ENCODE measurements around the gene CILP2. TPM values are rescaled to one million over a fixed set of nuclear protein-coding genes. Genes with fewer than 3 reads are reported as not detected.

The CILP2 gene
- total and polyA plus RNA-seq, 2 of the 8 experiments (the other 6 are each of a cell fraction or from before 2014, with no cell fraction given), result 4.4 to 5.8 TPM

DNA sequence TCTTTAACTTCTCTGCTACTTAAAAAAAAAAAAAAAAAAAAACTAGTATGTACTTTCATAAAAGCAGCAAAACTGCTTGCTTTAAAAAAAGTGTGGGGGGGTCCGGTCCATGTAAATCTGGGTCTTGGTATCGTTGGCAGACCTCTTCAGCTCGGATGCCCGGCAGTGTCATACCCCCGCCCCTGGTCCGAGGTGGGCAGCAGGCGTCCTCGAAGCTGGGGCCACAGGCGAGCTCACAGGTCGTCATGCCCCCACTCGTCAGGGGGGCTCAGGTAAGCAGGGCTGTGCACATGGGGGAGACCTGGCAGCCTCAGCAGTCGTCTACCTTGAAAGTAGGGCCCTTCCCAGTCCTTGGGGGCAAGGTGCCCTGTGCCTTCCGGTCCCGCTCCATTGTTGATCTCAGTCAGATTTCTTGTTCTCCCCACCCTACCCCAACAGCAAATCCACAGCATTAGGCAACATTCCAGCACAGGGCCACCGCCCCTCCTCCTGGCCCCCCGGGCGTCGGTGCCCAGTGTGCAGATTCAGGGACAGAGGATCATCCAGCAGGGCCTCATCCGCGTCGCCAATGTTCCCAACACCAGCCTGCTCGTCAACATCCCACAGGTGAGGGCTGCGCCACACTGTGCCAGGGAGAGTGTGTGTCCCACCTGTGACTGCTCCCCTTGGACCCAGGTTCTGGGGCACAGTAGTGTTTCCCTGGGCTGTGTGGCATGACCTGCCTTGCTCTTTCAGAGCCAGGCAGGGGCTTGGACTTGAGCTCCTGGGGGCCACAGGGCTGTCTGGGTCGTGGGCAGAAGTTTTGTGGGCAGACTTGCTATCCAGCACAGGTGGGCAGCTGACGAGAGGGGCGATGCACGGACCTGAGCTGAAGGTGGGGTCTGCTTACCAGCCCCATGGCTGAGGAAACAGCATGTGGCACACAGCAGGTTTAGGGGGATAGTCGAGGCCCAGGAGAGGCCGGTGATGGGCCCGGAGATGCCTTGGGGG is 42.2 kb upstream of the CILP2 start:
- Histone ChIP-seq H3K18ac (ENCODE audit: extremely low read depth, low read length) (no peak overlapping the region), H3K27ac (ENCODE audit: low read depth, low read length) (no peak overlapping the region), H4K8ac (ENCODE audit: extremely low read depth, insufficient read depth, low read length) (no peak overlapping the region), H3K4me2 (ENCODE audit: insufficient read depth in 1 of 2, low read depth in 2 of 2, low read length in 2 of 2) (no peak overlapping the region), H3K23me2 (ENCODE audit: low read depth, low read length) (no peaks in the 10 kb centered on the region), H3K36me3 (ENCODE audit: control insufficient read depth in 2 of 4, insufficient read depth in 4 of 4, low read length in 3 of 4) (peaks cover 13 to 48% (median 42%) of the 10 kb centered on the region in 4 experiments), H3K56ac (replicated peaks; ENCODE audit: insufficient read length, low read depth, low read length) (no peak overlapping the region), H3K79me1 (ENCODE audit: low read depth, low read length) (peaks cover 7% of the 10 kb centered on the region; the same call in 1 of the 2 replicates), H2BK120ac (replicated peaks; ENCODE audit: low read depth, low read length) (no peak overlapping the region), H4K91ac (replicated peaks; ENCODE audit: insufficient read length, low read length) (no peak overlapping the region), H2AK5ac (ENCODE audit: low read depth, low read length) (no peak overlapping the region), H2BK15ac (ENCODE audit: low read length) (no peak overlapping the region), H3K23ac (ENCODE audit: insufficient read length) (no peak overlapping the region), H3K14ac (ENCODE audit: insufficient read length) (no peak overlapping the region), H2BK5ac (ENCODE audit: low read depth, low read length) (no peak overlapping the region), H2AFZ (ENCODE audit: low read length) (no peak overlapping the region), H4K5ac (ENCODE audit: insufficient read length, low read depth, low read length) (no peak overlapping the region), H3K27me3 (replicated peaks in 1 of 4; ENCODE audit: control insufficient read depth in 3 of 4, extremely low read depth in 1 of 4, insufficient read depth in 3 of 4, low read length in 3 of 4) (no peaks in the 10 kb centered on the region), H3K4me1 (replicated peaks in 1 of 4; ENCODE audit: control insufficient read depth in 3 of 4, insufficient read depth in 4 of 4, low read length in 3 of 4) (no peaks in the 10 kb centered on the region; a peak in 1 of 7 replicates), H2BK12ac (ENCODE audit: low read depth, low read length) (no peak overlapping the region), H3K4ac (replicated peaks; ENCODE audit: insufficient read length, low read depth, low read length) (no peak overlapping the region), H3K4me3 (ENCODE audit: extremely low read depth in 1 of 4, insufficient read depth in 2 of 4, low read depth in 3 of 4, low read length in 4 of 4) (no peak overlapping the region), H4K20me1 (replicated peaks in 1 of 2; ENCODE audit: control insufficient read depth in 1 of 2, insufficient read depth in 2 of 2, low read length in 2 of 2) (peaks cover 9 to 24% of the 10 kb centered on the region in 2 experiments), H3K9me3 (ENCODE audit: insufficient read depth in 2 of 2, low read depth in 1 of 2, low read length in 1 of 2) (no peaks in the 10 kb centered on the region), H2BK20ac (ENCODE audit: low read length) (no peak overlapping the region), H3K79me2 (ENCODE audit: control insufficient read depth in 1 of 2, insufficient read depth in 2 of 2, low read length in 2 of 2) (peaks cover 0 to 23% of the 10 kb centered on the region in 2 experiments; a peak in 2 of 4 replicates), H3K9ac (replicated peaks in 1 of 4; ENCODE audit: extremely low read depth in 1 of 4, low read depth in 3 of 4, low read length in 3 of 4) (no peak overlapping the region)
- ChIA-PET POLR2A (ENCODE audit: partially characterized antibody) (no interaction called here), CTCF (ENCODE audit: partially characterized antibody) (interaction anchor here (1.1 to 1.6 kb wide), 2 partner anchors 87 to 129 kb away, joined by 4 to 5 read pairs; no protein-coding TSS in a partner anchor)
- DNase-seq (ENCODE audit: low read depth in 1 of 2, low spot score in 2 of 2) (no peak), FAIRE-seq (no peak)
- TF ChIP-seq NANOG (IDR thresholded peaks at IDR 0.05; ENCODE audit: insufficient read depth, low read depth, low read length, poor library complexity, severe bottlenecking), result no peak
- WGBS, 2 experiments (ENCODE audit: extremely low coverage in 1 of 2, insufficient coverage in 1 of 2, insufficient read length in 1 of 2, insufficient replicate concordance in 2 of 2, low coverage in 1 of 2, low lambda C conversion rate in 2 of 2, missing lambda C conversion rate in 1 of 2), result 85% methylated on average over 30 of the region's 30 CpGs; no CpG with 5 or more reads in 1 of the 2 experiments

Data from H1 (cell line).